NCI-H1105 (cell line): ENCODE data around the gene YWHAH.

Source experiments
- DNase-seq: peaks from one replicate; lab custom pipeline; 2025; lab: John Stamatoyannopoulos, UW

The YWHAH gene

DNA sequence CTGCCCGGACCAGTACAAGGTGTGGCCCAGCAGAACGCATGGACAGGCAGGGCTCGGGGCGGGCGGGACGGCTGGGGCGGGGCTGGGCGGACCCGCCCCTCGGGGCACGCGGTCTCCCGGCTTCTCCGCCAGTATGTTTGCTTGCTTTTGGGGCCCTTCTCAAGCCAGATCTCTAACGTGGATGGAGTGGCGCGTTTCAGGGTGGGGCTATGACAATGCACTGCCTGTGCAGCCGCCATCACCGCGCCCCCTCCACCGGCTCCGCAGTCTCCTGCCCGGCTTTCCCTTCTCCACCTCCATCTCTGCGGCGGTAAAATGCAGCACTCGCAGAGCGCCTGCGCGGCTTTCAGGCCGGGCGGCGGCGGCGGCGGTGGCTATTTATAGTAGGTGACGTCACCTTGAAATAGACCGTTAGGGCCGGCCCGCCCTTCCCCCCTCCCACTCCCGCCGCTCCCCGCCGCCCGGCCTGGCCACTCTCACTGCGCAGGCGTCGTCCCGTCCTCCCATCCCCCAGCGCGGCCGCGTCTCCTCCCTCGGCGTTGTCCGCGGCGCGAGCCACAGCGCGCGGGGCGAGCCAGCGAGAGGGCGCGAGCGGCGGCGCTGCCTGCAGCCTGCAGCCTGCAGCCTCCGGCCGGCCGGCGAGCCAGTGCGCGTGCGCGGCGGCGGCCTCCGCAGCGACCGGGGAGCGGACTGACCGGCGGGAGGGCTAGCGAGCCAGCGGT, at the start of gene YWHAH:
Gene YWHAH (plus strand): TSS at position 558 of the 722 bp plus-strand sequence. CDS start 199 bp downstream, outside the sequence.
- peak; percentile 90 for DNase-seq

DNA sequence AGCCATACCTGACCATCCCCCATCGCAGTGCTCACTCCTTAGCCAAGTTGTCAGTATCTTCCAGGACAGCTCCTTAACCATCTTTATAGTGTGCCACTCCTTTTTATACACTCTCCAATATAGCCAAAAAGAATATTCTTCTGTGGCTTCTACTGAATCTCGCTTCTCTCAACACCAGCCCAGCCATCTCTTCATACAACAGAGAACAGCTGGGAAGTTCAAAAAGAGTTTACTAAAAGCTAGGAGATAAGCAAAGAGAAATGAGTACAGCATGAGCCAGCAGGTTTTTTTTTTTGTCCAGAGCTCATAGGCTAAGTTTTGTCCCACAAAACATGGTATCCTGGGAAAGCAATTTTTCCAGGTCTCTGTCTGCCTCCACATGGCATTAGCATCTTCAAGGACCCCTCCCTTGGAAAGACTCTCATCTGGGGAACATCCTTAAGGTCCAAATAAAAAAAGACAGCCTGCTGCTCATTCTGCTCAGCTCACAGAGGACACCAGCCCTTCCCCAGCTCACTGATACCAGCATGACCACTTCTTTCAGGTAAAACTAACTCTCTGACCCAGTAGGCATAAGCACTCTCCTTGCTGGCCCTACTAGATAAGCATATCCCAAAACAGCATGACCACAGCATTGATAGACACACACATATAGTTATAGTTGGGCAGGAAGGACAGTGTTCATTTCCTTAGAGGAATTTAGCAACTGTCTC, 48.8 kb upstream of the YWHAH start:
- no peak for DNase-seq

GRCh38 chr22:31896472-31896871, 47.9 kb upstream of the YWHAH start:
- no peak for DNase-seq

DNA sequence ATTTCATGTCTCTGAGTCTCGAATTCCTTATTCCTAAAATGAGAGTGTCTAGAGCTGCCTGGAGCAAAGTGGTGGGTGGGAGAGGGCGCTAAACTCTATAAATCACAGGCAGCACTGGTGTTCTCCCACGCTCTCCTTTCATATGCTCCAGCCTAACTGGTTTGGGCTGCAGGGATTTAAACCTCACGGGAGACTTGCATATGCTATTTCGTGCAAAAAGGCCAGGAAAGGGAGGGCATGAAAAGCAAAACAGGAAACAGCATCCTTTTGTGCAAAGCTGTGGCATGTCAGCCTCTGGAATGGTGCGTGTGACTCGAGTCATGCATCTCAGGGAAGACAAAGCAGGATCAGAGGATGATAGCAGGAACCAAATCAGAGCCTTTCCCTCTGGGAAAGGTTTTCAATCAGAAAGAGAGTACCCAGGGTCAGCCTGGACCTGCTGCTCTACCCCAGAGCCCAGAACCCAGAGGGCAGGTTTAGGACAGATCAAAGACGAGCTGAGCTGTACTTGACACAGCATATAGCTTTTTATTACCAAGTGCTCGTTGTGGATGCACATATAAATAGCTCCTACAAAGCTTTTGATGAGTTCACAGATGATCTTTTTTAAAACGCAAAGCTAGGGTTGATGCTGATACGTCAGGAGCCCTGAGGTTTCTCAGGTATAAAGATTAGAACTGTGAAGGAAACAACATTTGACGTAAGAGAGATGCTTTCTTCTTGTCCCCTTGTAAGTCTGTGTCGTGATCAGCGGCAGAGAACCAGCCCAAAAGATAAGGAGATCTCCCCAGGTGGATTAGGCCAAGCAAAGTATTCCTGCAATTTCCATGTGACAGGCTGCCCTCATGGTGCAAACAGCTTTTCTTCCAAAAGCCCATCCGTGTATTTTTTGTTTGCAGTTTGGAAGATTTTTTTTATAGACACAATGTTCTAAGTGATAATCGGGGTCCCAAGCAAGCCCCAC, 46.2 kb upstream of the YWHAH start:
- DNase-seq: no peak

GRCh38 chr22:31898926-31899325, 45.4 kb upstream of the YWHAH start:
- DNase-seq: no peak

DNA sequence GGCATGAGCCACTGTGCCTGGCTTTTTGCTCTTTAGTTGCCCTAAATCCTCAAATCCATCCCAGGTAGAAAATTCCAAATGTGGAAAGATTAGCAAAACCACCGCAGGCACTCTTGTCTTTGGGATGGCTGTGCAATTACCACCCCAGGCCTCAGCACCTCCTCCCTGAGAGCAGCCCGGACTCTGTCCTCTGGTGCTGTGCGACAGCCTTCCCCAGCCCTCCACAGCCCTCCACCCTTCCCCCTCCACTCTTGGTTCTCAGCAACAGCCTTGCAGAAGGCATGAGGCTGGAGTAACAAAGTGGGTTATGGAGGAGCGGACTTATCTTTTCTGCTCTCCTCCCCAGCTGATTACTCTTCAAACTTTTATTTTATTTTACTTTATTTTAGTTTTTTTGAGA, 44.7 kb upstream of the YWHAH start:
- no peak for DNase-seq

GRCh38 chr22:31901388-31902137, 42.8 kb upstream of the YWHAH start:
- DNase-seq: no peak

GRCh38 chr22:31904651-31905050, 39.7 kb upstream of the YWHAH start:
- DNase-seq: no peak

GRCh38 chr22:31905356-31905755, 39.0 kb upstream of the YWHAH start:
- no peak for DNase-seq

- DNase-seq: no peak
These were observed 38.2 kb upstream of the YWHAH start for GRCh38 chr22:31906086-31906485.

- DNase-seq: no peak
These were observed 37.8 kb upstream of the YWHAH start for GRCh38 chr22:31906569-31906968.

GRCh38 chr22:31909977-31910376, 34.4 kb upstream of the YWHAH start:
- DNase-seq: no peak

GRCh38 chr22:31911565-31912406, 32.5 kb upstream of the YWHAH start:
- no peak for DNase-seq

DNA sequence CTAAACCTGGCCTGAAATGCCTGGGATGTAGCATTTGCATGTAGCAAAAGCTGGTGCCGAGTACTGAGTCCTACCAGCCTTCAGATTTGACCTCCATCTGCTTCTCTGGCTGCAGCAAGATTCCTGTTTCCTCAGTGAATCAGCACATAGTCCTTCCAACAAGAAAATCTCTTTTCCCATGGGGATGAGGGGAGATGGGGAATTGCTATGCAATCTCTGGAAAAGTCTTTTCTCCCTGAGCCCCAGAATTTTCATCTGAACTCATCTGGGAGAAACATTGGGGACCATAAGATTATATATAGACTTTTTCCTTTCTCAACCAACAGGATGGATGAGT, 32.0 kb upstream of the YWHAH start:
- no peak for DNase-seq

DNA sequence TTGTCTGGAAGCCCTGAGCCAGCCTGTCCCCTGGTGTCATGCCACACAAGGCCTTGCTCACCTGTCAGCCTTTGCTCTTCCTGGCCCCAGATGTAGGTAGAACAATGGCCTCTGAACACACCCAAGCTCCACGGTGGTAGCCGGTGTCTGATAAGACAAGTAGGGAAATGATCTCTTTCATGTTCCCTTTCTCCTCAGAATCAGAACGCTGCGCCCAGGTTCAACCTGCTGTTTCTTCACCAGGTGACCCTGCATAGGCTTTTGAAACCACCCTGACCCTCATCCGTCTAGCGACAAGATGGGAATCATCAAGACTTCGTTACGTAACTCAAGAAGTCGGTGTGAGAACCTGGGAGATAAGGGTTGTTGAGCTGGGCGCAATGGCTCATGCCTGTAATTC, 28.7 kb upstream of the YWHAH start:
- DNase-seq: no peak

DNA sequence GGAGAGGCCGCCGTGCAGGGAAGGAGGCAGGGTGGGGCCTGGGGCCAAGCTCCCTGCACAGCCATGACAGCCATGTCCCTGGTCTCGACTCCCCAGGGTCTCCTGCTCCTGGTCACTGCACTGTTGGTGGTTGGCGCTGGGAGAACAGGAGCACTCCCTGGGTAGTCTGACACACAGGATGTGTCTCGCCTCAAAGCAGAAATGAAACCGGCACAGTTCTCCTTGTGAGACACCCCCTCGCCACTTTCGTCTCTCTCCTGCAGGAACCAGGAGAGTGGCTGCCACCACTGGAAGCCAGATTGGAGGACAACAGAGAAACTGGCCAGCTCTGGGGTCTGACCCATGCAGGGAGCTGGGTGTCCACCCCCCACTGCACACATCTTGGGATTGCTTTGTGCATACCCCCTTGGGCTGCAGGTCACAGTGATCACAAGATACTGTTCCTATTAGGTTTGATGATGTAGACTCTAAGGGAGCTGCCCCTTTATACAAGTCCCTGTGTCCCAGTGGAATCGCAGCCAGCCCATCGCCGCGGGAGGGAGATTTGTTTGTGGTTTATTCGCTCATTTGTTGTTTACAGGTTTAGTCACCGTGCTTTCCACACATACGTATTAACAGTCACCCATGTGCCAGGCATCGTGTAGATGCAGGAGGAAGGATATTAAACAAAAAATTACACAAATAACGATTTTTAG, 27.0 kb upstream of the YWHAH start:
- no peak for DNase-seq

GRCh38 chr22:31919730-31920129, 24.6 kb upstream of the YWHAH start:
- no peak for DNase-seq

GRCh38 chr22:31920306-31920705, 24.0 kb upstream of the YWHAH start:
- DNase-seq: no peak

- DNase-seq: no peak
These were observed 23.2 kb upstream of the YWHAH start for GRCh38 chr22:31921106-31921505.

DNA sequence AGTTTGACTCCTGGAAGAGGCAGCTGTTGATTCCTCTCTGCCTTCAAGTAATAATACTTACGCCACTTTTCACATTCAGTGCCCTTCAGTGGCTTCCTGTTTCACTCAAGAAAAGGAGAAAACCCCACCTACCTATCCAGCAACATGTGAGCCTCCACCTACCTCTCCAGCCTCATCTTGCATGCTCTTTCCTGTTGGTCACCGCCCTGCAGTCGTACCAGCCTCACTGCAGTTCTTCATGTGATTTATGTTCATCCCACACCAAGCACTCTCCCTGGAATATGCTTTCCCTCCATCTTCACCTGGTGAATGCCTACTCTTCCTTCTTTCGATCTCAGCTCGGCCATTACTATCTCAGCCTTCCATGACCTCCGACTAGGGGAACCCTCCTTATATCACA, 21.8 kb upstream of the YWHAH start:
- no peak for DNase-seq
